ENCODE data around the gene HIF3A. TPM values are rescaled to one million over a fixed set of nuclear protein-coding genes. Genes with fewer than 3 reads are reported as not detected.
A peak's percentile ranks its signal among the peaks of the same experiment; 100 is the strongest.
"Not testable (repeated sequence)": the region's sequence is repeated elsewhere in the genome, so short reads cannot be mapped to it uniquely, and the experiment has no call there.

Gene HIF3A
- 10 to 100 TPM; 49.1 to 88.3 (median 66.0) TPM for total RNA-seq

DNA sequence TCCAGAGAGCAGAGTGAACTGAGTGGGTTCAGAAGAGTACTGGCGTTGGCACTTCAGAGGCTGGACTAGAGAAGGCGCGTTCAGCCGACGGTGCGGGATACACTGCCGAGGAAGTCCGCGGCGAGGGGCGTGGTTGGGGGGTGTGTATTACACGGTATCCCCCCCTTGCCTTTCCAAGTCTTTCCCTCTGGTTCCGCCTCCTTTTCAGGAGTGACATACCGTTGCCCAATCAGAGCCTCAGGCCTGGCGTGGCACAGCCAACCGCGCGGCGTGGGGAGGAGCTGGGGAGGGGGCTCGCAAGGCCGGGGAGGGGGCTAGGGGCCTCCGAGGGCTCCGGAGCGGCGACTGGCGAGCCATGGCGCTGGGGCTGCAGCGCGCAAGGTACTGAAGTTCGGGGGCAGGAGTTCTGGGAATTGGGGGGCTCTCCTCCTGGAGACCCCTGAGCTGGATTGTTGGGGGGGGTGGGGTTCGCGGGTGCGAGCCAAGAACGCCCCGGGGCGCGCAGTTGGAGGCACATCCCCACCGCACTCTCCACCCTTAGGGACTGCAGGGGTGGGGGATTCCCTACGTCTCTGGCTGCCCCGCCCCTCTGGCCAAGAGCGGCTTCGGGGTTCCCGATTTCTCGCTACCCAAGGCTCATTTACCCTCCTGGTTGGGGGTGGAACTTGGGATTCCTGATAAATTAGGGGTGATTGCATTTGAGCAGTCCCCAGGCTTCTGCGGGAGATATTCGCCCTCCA is at the start of gene HIF3A:
HIF3A (plus strand) TSS at position 321 of the 740 bp plus-strand sequence; CDS start at position 356, 35 bp downstream.
- H3K4me1 ChIP-seq: peaks cover 36 to 53% of the 10 kb centered on the region in 2 donors
- H3K36me3 ChIP-seq: no peaks in the 10 kb centered on the region
- intact Hi-C loops (cut with DNase I): no loop called here
- peak within 1 kb of the TSS in 1 of 3 donors; percentile 83 for H3K27ac ChIP-seq
- TF ChIP-seq CTCF (IDR thresholded peaks at IDR 0.05): no peak
- TF ChIP-seq POLR2A (IDR thresholded peaks at IDR 0.05): no peak
- DNase-seq: peak; percentile 37 to 57
- WGBS, 2 donors: 11 to 14% methylated on average over 20 to 22 of the region's 46 CpGs
- H3K9me3 ChIP-seq: no peaks in the 10 kb centered on the region
- H3K27me3 ChIP-seq: no peaks in the 10 kb centered on the region
- no peak within 1 kb of the TSS for H3K4me3 ChIP-seq (replicated peaks in 1 of 3)

DNA sequence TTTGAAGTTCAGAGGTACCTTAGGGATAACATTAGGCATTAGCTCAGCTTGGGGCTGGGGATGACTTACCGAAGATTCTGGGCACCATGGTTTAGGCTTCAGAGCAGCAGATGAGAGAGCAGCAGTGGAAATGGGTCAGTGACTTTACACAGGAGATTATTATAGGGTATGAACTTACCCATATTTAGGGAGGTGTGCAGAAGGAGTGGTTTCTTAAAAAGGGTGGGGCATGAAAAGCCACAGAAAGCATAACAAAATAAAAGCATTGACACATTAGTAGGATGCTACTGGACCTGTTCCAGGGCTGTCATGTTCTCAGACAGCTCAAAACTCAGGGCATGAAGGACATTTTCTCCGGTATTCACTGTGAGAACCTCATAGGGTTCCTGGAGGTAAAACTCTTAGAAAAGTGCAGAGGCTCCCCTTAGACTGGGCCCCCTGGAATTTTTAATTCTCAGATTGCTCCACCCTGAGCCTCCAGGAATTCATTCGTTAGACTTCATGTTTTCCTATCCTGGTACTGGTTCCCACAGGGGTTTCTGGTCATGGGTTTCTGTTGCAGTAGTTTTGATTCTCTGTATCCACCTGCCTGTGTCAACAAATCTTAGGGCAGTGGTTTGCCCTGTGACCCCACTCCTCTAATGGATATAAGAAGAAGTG is 46.6 kb upstream of the HIF3A start:
- Histone ChIP-seq H3K4me3 (replicated peaks in 1 of 3) (no peak overlapping the region), H3K36me3 (no peaks in the 10 kb centered on the region), H3K4me1 (no peaks in the 10 kb centered on the region), H3K9me3 (no peaks in the 10 kb centered on the region), H3K27me3 (no peaks in the 10 kb centered on the region), H3K27ac (no peak overlapping the region)
- 36 to 49% methylated on average over 3 of the region's 3 CpGs for WGBS, 2 donors
- TF ChIP-seq CTCF (IDR thresholded peaks at IDR 0.05) (no peak), POLR2A (IDR thresholded peaks at IDR 0.05) (no peak)
- no peak for DNase-seq
- intact Hi-C loops (cut with DNase I): no loop called here

DNA sequence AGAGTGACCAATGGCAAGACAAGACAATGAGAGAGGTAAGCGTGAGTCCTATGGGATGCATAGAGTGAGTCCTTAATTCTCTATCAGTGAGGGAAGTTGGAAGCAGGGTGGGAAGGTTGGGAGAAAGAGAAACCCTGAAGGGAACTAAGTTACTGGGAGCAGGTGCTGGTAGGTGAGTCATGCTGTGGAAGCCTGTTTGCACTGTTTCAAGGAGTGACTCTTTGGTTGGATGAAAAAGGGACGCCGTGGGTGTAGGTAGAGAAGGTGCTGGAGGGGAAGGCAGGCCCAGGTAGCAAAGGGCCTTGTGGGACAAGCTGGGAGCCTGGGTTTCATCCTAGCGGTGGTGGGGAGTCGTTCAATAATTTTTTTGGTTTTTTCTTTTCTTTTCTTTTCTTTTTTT is 45.4 kb upstream of the HIF3A start:
- DNase-seq: no peak
- H3K27ac ChIP-seq: no peak overlapping the region
- intact Hi-C loops (cut with DNase I): no loop called here
- H3K27me3 ChIP-seq: no peaks in the 10 kb centered on the region
- no peaks in the 10 kb centered on the region for H3K4me1 ChIP-seq
- H3K4me3 ChIP-seq (replicated peaks in 1 of 3): no peak overlapping the region
- TF ChIP-seq CTCF (IDR thresholded peaks at IDR 0.05) (no peak), POLR2A (IDR thresholded peaks at IDR 0.05) (no peak)
- H3K36me3 ChIP-seq: no peaks in the 10 kb centered on the region
- no peaks in the 10 kb centered on the region for H3K9me3 ChIP-seq
- 71 to 76% methylated on average over 5 of the region's 5 CpGs for WGBS, 2 donors

- no peaks in the 10 kb centered on the region for H3K36me3 ChIP-seq
- no peak for TF ChIP-seq POLR2A (IDR thresholded peaks at IDR 0.05)
- TF ChIP-seq CTCF (IDR thresholded peaks at IDR 0.05): no peak
- 78 to 82% methylated on average over 4 of the region's 4 CpGs for WGBS, 2 donors
- DNase-seq: no peak
- no peaks in the 10 kb centered on the region for H3K9me3 ChIP-seq
- H3K4me3 ChIP-seq (replicated peaks in 1 of 3): no peak overlapping the region
- intact Hi-C loops (cut with DNase I): no loop called here
- H3K27ac ChIP-seq: no peak overlapping the region
- no peaks in the 10 kb centered on the region for H3K4me1 ChIP-seq
- H3K27me3 ChIP-seq: no peaks in the 10 kb centered on the region
Measured at GRCh38 chr19:46254776-46255175, 42.1 kb upstream of the HIF3A start.

- no peak for DNase-seq
- no peaks in the 10 kb centered on the region for H3K36me3 ChIP-seq
- intact Hi-C loops (cut with DNase I): no loop called here
- no peaks in the 10 kb centered on the region for H3K4me1 ChIP-seq
- H3K9me3 ChIP-seq: no peaks in the 10 kb centered on the region
- 76 to 77% methylated on average over 8 of the region's 8 CpGs for WGBS, 2 donors
- H3K27ac ChIP-seq: no peak overlapping the region
- H3K4me3 ChIP-seq (replicated peaks in 1 of 3): no peak overlapping the region
- H3K27me3 ChIP-seq: no peaks in the 10 kb centered on the region
- no peak for TF ChIP-seq CTCF (IDR thresholded peaks at IDR 0.05)
- TF ChIP-seq POLR2A (IDR thresholded peaks at IDR 0.05): no peak
Measured at GRCh38 chr19:46256855-46257254, 40.0 kb upstream of the HIF3A start.

GRCh38 chr19:46261501-46261900 is 35.3 kb upstream of the HIF3A start:
- WGBS, 2 donors: 72 to 93% methylated on average over 7 of the region's 7 CpGs
- not testable (repeated sequence) for H3K4me3 ChIP-seq (replicated peaks in 1 of 3); H3K9me3 ChIP-seq; DNase-seq; H3K36me3 ChIP-seq; H3K27me3 ChIP-seq; H3K27ac ChIP-seq; H3K4me1 ChIP-seq
- intact Hi-C loops (cut with DNase I): loop anchor here (5.0 kb wide), 1 partner anchor 229 kb away; no protein-coding TSS in a partner anchor

DNA sequence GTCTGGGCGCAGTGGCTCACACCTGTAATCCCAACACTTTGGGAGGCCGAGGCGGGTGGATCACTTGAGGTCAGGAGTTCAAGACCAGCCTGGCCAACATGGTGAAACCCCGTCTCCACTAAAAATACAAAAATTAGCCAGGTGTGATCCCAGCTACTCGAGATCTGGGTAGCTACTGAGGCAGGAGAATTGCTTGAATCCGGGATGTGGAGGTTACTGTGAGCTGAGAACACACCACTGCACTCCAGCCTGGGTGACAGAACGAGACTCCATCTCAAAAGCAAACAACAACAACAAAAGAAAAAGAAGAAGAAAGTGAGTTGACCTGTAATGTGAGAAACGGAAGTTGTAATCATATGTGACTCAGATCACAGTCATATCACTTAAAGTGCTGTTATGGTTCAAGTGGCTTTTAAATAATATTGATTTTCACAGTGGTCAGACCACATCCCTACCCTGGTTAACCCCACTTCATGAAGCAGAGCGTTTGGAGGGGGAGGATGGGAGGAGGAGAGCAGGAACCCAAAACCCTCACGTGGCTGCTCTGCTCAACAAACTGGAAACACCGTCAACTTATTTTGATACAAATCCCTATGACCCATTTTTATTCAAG is 34.1 kb upstream of the HIF3A start:
- H3K4me1 ChIP-seq; H3K27me3 ChIP-seq; H3K4me3 ChIP-seq (replicated peaks in 1 of 3); H3K27ac ChIP-seq; H3K36me3 ChIP-seq; H3K9me3 ChIP-seq; DNase-seq: not testable (repeated sequence)
- intact Hi-C loops (cut with DNase I): loop anchor here (5.0 kb wide), 1 partner anchor 230 kb away; no protein-coding TSS in a partner anchor
- WGBS, 2 donors: 33 to 34% methylated on average over 11 of the region's 11 CpGs

All from thyroid gland (tissue), 4 donors.